Measurements from ENCODE around the gene CBR1. TPM values are rescaled to one million over a fixed set of nuclear protein-coding genes. Genes with fewer than 3 reads are reported as not detected.

CBR1 gene
- total RNA-seq, 1 experiment from 2014 or later = 81.8 TPM

GRCh38 chr21:36041910-36042309 lies 27.9 kb upstream of the CBR1 start:
- H3K36me3 ChIP-seq (ENCODE audit: insufficient read depth, low read length, poor library complexity, severe bottlenecking) = peaks cover 54% of the 10 kb centered on the region

DNA sequence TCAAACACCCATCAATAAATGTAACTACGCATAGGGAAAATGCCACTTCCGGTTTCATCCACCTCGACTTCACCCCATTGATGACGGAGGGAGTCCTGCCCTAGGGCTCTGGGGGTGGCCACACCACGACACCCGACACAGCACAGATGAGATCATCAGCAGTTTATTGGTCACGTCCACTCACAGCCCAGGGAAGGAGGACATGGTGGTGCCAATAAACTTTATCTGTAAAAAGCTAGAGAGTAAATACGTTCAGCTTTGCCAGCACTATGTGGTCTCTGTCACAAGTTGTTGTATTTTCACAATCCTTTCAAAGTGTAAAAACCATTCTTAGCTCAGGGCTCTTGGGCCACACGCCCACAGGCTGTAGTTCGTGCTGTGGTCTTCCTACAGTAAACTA lies 25.8 kb upstream of the CBR1 start:
- CTCF ChIA-PET = no interaction called here
- no peak for DNase-seq (ENCODE audit: low spot score)
- H3K4me3 ChIP-seq (ENCODE audit: low read depth, low read length, poor library complexity, severe bottlenecking) = no peak overlapping the region
- BruUV-seq (replicated peaks) = no TSS peak
- no peak overlapping the region for H3K27ac ChIP-seq (ENCODE audit: low read depth, low read length, poor library complexity, severe bottlenecking)
- H3K9me3 ChIP-seq (ENCODE audit: low read depth, low read length, poor library complexity, severe bottlenecking) = no peaks in the 10 kb centered on the region
- H3K36me3 ChIP-seq (ENCODE audit: insufficient read depth, low read length, poor library complexity, severe bottlenecking) = peaks cover 47% of the 10 kb centered on the region
- POLR2A ChIA-PET (ENCODE audit: low non-redundant PET) = no interaction called here
- TF ChIP-seq CTCF (conservative IDR thresholded peaks at IDR 0.05; ENCODE audit: low read depth, low read length) (no peak), EZH2 (IDR thresholded peaks at IDR 0.05; ENCODE audit: borderline replicate concordance, low read depth, low read length, poor library complexity, severe bottlenecking) (no peak)
- H3K4me1 ChIP-seq (ENCODE audit: insufficient read depth, low read length, poor library complexity, severe bottlenecking) = no peaks in the 10 kb centered on the region
- intact Hi-C loops (cut with micrococcal nuclease; ENCODE audit: unreplicated experiment) = no loop called here
- H3K27me3 ChIP-seq (replicated peaks; ENCODE audit: insufficient read depth, low read depth, low read length, poor library complexity) = no peaks in the 10 kb centered on the region

More at GRCh38 chr21:36041910-36042309, 27.9 kb upstream of the CBR1 start:
- BruUV-seq (replicated peaks) = no TSS peak
- intact Hi-C loops (cut with micrococcal nuclease; ENCODE audit: unreplicated experiment) = no loop called here
- TF ChIP-seq CTCF (conservative IDR thresholded peaks at IDR 0.05; ENCODE audit: low read depth, low read length) (no peak), EZH2 (IDR thresholded peaks at IDR 0.05; ENCODE audit: borderline replicate concordance, low read depth, low read length, poor library complexity, severe bottlenecking) (no peak)
- H3K9me3 ChIP-seq (ENCODE audit: low read depth, low read length, poor library complexity, severe bottlenecking) = no peaks in the 10 kb centered on the region
- no peak overlapping the region for H3K27ac ChIP-seq (ENCODE audit: low read depth, low read length, poor library complexity, severe bottlenecking)
- H3K4me1 ChIP-seq (ENCODE audit: insufficient read depth, low read length, poor library complexity, severe bottlenecking) = no peaks in the 10 kb centered on the region
- CTCF ChIA-PET = no interaction called here
- POLR2A ChIA-PET (ENCODE audit: low non-redundant PET) = no interaction called here
- no peak overlapping the region for H3K4me3 ChIP-seq (ENCODE audit: low read depth, low read length, poor library complexity, severe bottlenecking)
- DNase-seq (ENCODE audit: low spot score) = no peak
- no peaks in the 10 kb centered on the region for H3K27me3 ChIP-seq (replicated peaks; ENCODE audit: insufficient read depth, low read depth, low read length, poor library complexity)

- Histone ChIP-seq H3K4me1 (ENCODE audit: insufficient read depth, low read length, poor library complexity, severe bottlenecking) (no peaks in the 10 kb centered on the region), H3K27me3 (replicated peaks; ENCODE audit: insufficient read depth, low read depth, low read length, poor library complexity) (no peaks in the 10 kb centered on the region), H3K27ac (ENCODE audit: low read depth, low read length, poor library complexity, severe bottlenecking) (no peak overlapping the region), H3K36me3 (ENCODE audit: insufficient read depth, low read length, poor library complexity, severe bottlenecking) (peaks cover 51% of the 10 kb centered on the region), H3K9me3 (ENCODE audit: low read depth, low read length, poor library complexity, severe bottlenecking) (no peaks in the 10 kb centered on the region), H3K4me3 (ENCODE audit: low read depth, low read length, poor library complexity, severe bottlenecking) (no peak overlapping the region)
- no peak for DNase-seq (ENCODE audit: low spot score)
- BruUV-seq (replicated peaks) = no TSS peak
- TF ChIP-seq EZH2 (IDR thresholded peaks at IDR 0.05; ENCODE audit: borderline replicate concordance, low read depth, low read length, poor library complexity, severe bottlenecking) (no peak), CTCF (conservative IDR thresholded peaks at IDR 0.05; ENCODE audit: low read depth, low read length) (no peak)
- intact Hi-C loops (cut with micrococcal nuclease; ENCODE audit: unreplicated experiment) = loop anchor here (5.0 kb wide), 1 partner anchor 66 kb away; no protein-coding TSS in a partner anchor
- ChIA-PET POLR2A (ENCODE audit: low non-redundant PET) (no interaction called here), CTCF (no interaction called here)
Observed at GRCh38 chr21:36045993-36046392, 23.8 kb upstream of the CBR1 start.

Measured in A673 (cell line).